Parathyroid adenoma (tissue), 2 donors: ENCODE measurements around the gene SRL.

ENCODE experiments used
- H2AFZ ChIP-seq: fragments of 300-600 bp; sonication (generic); one replicate; pipeline ENCODE4 v1.7.0; 2017; ENCODE audit warnings: antibody characterized with exemption, mild to moderate bottlenecking
- H3K27ac ChIP-seq: fragments of 300-600 bp; sonication (generic); one replicate; pipeline ENCODE4 v1.7.0; 2017
- H3K27me3 ChIP-seq: fragments of 300-600 bp; sonication (generic); one replicate; pipeline ENCODE4 v1.7.0; 2017; ENCODE audit warnings: low read length; ENCODE audit not compliant: control insufficient read depth, insufficient read depth
- H3K36me3 ChIP-seq: fragments of 300-600 bp; sonication (generic); one replicate; pipeline ENCODE4 v1.7.0; 2017; ENCODE audit warnings: low read length; ENCODE audit not compliant: control insufficient read depth, insufficient read depth
- H3K4me1 ChIP-seq: fragments of 300-600 bp; sonication (generic); one replicate; pipeline ENCODE4 v1.7.0; 2017; ENCODE audit warnings: control low read depth
- H3K4me2 ChIP-seq: fragments of 300-600 bp; sonication (generic); one replicate; pipeline ENCODE4 v1.7.0; 2017; ENCODE audit warnings: low read length
- H3K4me3 ChIP-seq: fragments of 300-600 bp; sonication (generic); one replicate; pipeline ENCODE4 v1.7.0; 2017; ENCODE audit warnings: low read depth, low read length
- H3K79me2 ChIP-seq: fragments of 300-600 bp; sonication (generic); one replicate; pipeline ENCODE4 v1.7.0; 2017; ENCODE audit warnings: control low read depth
- H3K9ac ChIP-seq: fragments of 300-600 bp; sonication (generic); one replicate; pipeline ENCODE4 v1.7.0; 2017; ENCODE audit warnings: mild to moderate bottlenecking
- H3K9me3 ChIP-seq: fragments of 300-600 bp; sonication (generic); one replicate; pipeline ENCODE4 v1.7.0; 2017; ENCODE audit warnings: low read length; ENCODE audit not compliant: control insufficient read depth
- TF ChIP-seq, protein P1 (sequence below): fragments of 300-600 bp; sonication (generic); IDR thresholded peaks from one replicate; pipeline ENCODE4 v1.7.0; 2017; ENCODE audit warnings: antibody characterized with exemption, mild to moderate bottlenecking
- donor health status: primary hyperparathyroidism.

Gene SRL

DNA sequence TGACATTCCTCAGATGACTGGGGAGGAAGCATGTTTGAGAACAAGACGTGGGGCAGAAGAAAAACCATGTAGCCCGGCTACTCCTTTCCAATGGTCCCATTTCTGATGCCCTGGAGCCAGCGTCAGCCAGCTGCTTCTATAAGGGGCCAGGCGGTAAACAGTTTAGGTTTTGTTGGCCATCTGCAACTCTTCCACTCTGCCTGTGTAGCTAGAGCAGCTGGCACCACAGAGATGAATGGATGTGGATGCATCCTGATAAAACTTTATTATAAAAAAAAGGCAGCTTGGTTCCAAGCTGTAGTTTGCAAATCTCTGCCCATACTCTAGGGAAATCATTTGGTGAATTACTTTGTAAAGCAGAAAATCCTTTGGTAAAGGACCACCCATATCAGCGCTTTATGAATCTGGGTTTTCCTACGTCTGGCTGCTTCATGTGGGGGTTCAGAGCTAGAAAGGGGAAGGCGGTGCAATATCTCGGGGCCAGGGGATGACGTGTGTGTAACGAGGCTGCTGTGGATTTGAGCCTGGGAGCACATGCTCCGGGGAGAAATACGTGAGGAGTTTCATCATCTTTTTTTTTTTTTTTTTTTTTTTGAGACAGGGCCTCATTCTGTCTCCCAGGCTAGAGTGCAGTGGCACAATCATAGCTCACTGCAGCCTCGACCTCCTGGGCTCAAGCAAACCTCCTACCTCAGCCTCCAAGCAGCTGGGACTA, 3.4 kb upstream of the SRL start:
- H2AFZ ChIP-seq = no peak overlapping the region
- TF ChIP-seq, protein P1, sequence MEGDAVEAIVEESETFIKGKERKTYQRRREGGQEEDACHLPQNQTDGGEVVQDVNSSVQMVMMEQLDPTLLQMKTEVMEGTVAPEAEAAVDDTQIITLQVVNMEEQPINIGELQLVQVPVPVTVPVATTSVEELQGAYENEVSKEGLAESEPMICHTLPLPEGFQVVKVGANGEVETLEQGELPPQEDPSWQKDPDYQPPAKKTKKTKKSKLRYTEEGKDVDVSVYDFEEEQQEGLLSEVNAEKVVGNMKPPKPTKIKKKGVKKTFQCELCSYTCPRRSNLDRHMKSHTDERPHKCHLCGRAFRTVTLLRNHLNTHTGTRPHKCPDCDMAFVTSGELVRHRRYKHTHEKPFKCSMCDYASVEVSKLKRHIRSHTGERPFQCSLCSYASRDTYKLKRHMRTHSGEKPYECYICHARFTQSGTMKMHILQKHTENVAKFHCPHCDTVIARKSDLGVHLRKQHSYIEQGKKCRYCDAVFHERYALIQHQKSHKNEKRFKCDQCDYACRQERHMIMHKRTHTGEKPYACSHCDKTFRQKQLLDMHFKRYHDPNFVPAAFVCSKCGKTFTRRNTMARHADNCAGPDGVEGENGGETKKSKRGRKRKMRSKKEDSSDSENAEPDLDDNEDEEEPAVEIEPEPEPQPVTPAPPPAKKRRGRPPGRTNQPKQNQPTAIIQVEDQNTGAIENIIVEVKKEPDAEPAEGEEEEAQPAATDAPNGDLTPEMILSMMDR = no peak
- no peaks in the 10 kb centered on the region for H3K9me3 ChIP-seq
- no peaks in the 10 kb centered on the region for H3K4me1 ChIP-seq
- no peaks in the 10 kb centered on the region for H3K36me3 ChIP-seq
- H3K79me2 ChIP-seq = no peaks in the 10 kb centered on the region
- H3K9ac ChIP-seq = no peak overlapping the region
- no peak overlapping the region for H3K27ac ChIP-seq
- H3K27me3 ChIP-seq = no peaks in the 10 kb centered on the region
- H3K4me3 ChIP-seq = no peak overlapping the region
- no peak overlapping the region for H3K4me2 ChIP-seq

GRCh38 chr16:4244254-4245076, 2.6 kb upstream of the SRL start:
- no peak overlapping the region for H3K9ac ChIP-seq
- H3K4me2 ChIP-seq = no peak overlapping the region
- no peaks in the 10 kb centered on the region for H3K9me3 ChIP-seq
- no peaks in the 10 kb centered on the region for H3K4me1 ChIP-seq
- TF ChIP-seq, protein P1 = no peak
- no peak overlapping the region for H2AFZ ChIP-seq
- H3K27me3 ChIP-seq = no peaks in the 10 kb centered on the region
- H3K36me3 ChIP-seq = no peaks in the 10 kb centered on the region
- no peak overlapping the region for H3K27ac ChIP-seq
- no peaks in the 10 kb centered on the region for H3K79me2 ChIP-seq
- H3K4me3 ChIP-seq = no peak overlapping the region

- Histone ChIP-seq H3K9me3 (no peaks in the 10 kb centered on the region), H3K27ac (no peak overlapping the region), H3K27me3 (no peaks in the 10 kb centered on the region), H3K36me3 (no peaks in the 10 kb centered on the region), H3K4me3 (no peak overlapping the region), H3K79me2 (no peaks in the 10 kb centered on the region), H3K4me2 (no peak overlapping the region), H2AFZ (no peak overlapping the region), H3K9ac (no peak overlapping the region), H3K4me1 (no peaks in the 10 kb centered on the region)
- TF ChIP-seq, protein P1 = no peak
Measured at GRCh38 chr16:4241258-4241927, 487 bp downstream of the SRL start.

- no peaks in the 10 kb centered on the region for H3K79me2 ChIP-seq
- no peak overlapping the region for H3K4me2 ChIP-seq
- TF ChIP-seq, protein P1 = no peak
- H3K27ac ChIP-seq = no peak overlapping the region
- no peaks in the 10 kb centered on the region for H3K4me1 ChIP-seq
- no peak overlapping the region for H3K4me3 ChIP-seq
- H3K27me3 ChIP-seq = no peaks in the 10 kb centered on the region
- no peak overlapping the region for H2AFZ ChIP-seq
- no peaks in the 10 kb centered on the region for H3K9me3 ChIP-seq
- no peak overlapping the region for H3K9ac ChIP-seq
- H3K36me3 ChIP-seq = no peaks in the 10 kb centered on the region
Measured at GRCh38 chr16:4240624-4241023, 1.3 kb downstream of the SRL start.
